Activated T-helper 1 cell treated with anti-CD3 and anti-CD28 coated beads, Interleukin-12 subunit alpha, Interleukin-12 subunit beta, Interleukin-2, Interleukin-4 antibody, amounts not matched to agents 30 ng/mL and 10 ng/mL and 1 ng/mL, durations not matched to agents 14 hours and 24 hours and 36 hours (primary cell): ENCODE measurements around the gene DYNC1I1. TPM values are rescaled to one million over a fixed set of nuclear protein-coding genes. Genes with fewer than 3 reads are reported as not detected.

Experiments used
- DNase-seq: peaks from one replicate; pipeline ENCODE4 v3.0.0; 2021; ENCODE audit warnings: low spot score
- H3K27ac Mint-ChIP-seq: one replicate; pipeline ENCODE4 v1.8.0; 2021; ENCODE audit warnings: mild to moderate bottlenecking, mixed read lengths
- H3K27me3 Mint-ChIP-seq: one replicate; pipeline ENCODE4 v1.8.0; 2022; ENCODE audit warnings: mild to moderate bottlenecking, moderate library complexity, mixed read lengths; ENCODE audit not compliant: insufficient read depth
- H3K36me3 Mint-ChIP-seq: one replicate; pipeline ENCODE4 v1.8.0; 2021; ENCODE audit warnings: low read depth, mixed read lengths
- H3K4me1 Mint-ChIP-seq: one replicate; pipeline ENCODE4 v1.8.0; 2021; ENCODE audit warnings: low read depth, mixed read lengths
- H3K4me3 Mint-ChIP-seq: one replicate; pipeline ENCODE4 v1.8.0; 2021; ENCODE audit warnings: mild to moderate bottlenecking, moderate library complexity, mixed read lengths
- H3K9me3 Mint-ChIP-seq: one replicate; pipeline ENCODE4 v1.8.0; 2021; ENCODE audit warnings: mixed read lengths
- intact Hi-C: fragments of 100-400 bp; cut with micrococcal nuclease; formaldehyde crosslinking; loops from one replicate; pipeline ENCODE4 v1.15.1; 2024
- total RNA-seq: library from RNA; stranded (reverse); gene quantifications from 2 replicates; pipeline ENCODE4 v1.2.3, GENCODE V29; 2022

DYNC1I1 gene
- total RNA-seq, 1 donor from 2014 or later: not detected

DNA sequence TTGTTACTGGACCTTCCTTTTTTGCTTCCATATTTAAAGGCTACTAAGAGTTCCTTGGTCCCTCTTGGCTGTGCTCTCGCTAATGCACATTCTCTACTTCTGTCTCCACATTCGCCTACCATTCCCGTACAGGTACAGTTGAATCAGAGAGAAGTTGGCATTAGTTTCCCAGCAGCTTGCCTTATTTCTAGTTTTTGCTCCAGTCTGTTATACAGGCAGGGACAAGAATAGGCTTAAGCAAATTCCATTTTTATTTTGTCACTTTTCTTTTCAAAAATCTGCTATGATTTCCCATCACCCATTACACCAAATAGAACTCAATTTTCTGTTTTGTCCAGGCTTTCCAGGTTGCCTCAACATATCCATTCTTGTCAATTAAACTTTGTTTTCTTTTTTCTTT is 29.9 kb downstream of the DYNC1I1 start:
- no peak for DNase-seq
- Mint-ChIP-seq H3K4me1 (no peaks in the 10 kb centered on the region), H3K9me3 (no peaks in the 10 kb centered on the region), H3K36me3 (no peaks in the 10 kb centered on the region), H3K4me3 (no peak overlapping the region), H3K27ac (no peak overlapping the region), H3K27me3 (peaks cover 2% of the 10 kb centered on the region)
- intact Hi-C loops: no loop called here

DNA sequence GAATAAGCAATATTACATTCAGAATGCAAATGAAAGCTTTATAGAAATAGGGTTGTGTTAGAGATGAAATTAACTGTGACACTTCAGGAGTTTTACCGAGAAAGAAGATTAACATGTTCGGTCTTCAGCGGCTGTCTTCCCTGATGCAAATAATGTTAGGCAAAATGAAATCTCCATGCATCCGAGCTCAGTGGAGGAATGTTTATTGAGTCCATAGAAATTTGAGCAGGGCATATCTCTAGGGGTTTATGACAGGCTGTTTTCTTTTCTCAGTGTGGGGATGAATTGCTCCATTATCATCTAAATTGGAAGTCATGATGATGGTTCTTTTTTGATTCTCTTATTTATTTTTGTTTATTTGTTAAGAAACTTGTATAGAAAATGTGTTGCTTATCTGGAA is 31.7 kb downstream of the DYNC1I1 start:
- H3K4me1 Mint-ChIP-seq: no peaks in the 10 kb centered on the region
- H3K4me3 Mint-ChIP-seq: no peak overlapping the region
- intact Hi-C loops: no loop called here

DNA sequence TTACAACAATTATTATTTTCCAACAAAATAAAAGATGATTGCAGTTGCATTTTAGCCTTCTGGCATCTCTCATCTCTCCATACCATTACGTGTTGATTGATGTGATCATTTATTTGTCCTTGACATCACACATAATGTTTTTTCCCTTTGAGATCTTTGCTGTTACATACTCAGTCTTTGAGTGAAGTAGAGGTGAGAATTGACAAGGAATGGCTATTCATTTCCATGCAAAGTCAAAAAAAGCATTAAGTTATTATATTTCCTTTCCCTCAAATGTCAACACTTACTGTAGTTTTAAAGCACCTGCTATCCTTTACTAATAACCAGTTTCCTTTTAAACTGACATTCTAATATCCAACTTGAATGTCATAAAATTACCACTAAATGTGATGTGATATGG is 33.6 kb downstream of the DYNC1I1 start:
- H3K36me3 Mint-ChIP-seq: no peaks in the 10 kb centered on the region
- H3K4me1 Mint-ChIP-seq: no peaks in the 10 kb centered on the region
- H3K4me3 Mint-ChIP-seq: no peak overlapping the region
- no peak for DNase-seq
- intact Hi-C loops: no loop called here
- H3K27me3 Mint-ChIP-seq: peaks cover 4% of the 10 kb centered on the region
- H3K27ac Mint-ChIP-seq: no peak overlapping the region
- H3K9me3 Mint-ChIP-seq: no peaks in the 10 kb centered on the region

More for the DNA sequence above, 31.7 kb downstream of the DYNC1I1 start:
- Mint-ChIP-seq H3K27ac (no peak overlapping the region), H3K9me3 (no peaks in the 10 kb centered on the region), H3K27me3 (peaks cover 4% of the 10 kb centered on the region), H3K36me3 (no peaks in the 10 kb centered on the region)
- DNase-seq: no peak

DNA sequence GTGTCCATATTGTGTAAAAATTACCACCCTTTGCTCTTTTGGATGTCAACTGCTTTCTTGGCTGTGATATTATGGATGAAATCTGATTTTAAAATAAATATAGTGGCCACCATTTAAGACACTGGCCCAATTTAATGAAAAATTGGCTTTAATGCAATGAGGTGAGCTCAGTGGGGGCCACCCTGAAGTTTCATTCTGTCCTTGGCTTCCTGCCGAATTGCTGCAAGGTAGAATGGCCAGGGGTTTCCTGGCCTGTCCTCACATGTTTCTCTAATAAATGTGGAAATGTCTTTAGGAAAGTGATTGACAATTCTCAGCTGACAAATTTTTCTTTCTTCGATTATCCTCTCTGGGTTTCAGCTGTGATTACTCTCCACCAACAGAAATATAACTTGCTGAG is 36.0 kb downstream of the DYNC1I1 start:
- Mint-ChIP-seq H3K4me3 (no peak overlapping the region), H3K27me3 (peaks cover 4% of the 10 kb centered on the region), H3K9me3 (no peaks in the 10 kb centered on the region), H3K27ac (no peak overlapping the region), H3K36me3 (no peaks in the 10 kb centered on the region), H3K4me1 (no peaks in the 10 kb centered on the region)
- no peak for DNase-seq
- intact Hi-C loops: no loop called here

DNA sequence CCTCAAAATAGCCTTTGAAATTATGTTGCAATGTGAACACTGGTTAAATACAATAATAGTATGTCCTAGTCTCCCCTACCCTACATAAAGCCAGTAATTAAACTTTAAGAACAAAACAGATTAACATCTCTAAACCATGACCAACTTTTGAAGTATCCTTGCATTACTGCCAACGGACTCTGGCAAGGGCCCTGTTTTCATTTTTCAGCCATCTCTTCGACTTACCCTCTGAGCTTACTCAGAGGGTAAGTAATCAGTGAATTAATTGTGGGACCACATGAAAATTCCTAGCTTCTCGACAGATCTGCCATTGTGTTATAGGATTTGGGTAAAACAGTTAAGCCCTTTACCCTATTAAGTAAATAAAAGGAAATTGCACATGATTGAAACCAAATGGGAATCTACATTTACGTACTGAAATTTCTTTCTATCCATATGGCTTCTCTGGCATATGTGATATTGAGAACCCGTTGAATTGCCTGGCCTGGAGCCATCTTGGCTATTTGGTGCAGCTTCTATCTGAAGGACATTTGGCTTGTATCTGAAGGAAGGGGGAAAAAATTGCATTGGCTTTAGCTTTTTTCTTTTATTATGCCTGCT is 39.6 kb downstream of the DYNC1I1 start:
- peaks cover 2% of the 10 kb centered on the region for H3K27me3 Mint-ChIP-seq
- no peak overlapping the region for H3K27ac Mint-ChIP-seq
- H3K9me3 Mint-ChIP-seq: no peaks in the 10 kb centered on the region
- H3K4me1 Mint-ChIP-seq: no peaks in the 10 kb centered on the region
- H3K4me3 Mint-ChIP-seq: no peak overlapping the region
- intact Hi-C loops: no loop called here
- no peaks in the 10 kb centered on the region for H3K36me3 Mint-ChIP-seq
- DNase-seq: no peak

DNA sequence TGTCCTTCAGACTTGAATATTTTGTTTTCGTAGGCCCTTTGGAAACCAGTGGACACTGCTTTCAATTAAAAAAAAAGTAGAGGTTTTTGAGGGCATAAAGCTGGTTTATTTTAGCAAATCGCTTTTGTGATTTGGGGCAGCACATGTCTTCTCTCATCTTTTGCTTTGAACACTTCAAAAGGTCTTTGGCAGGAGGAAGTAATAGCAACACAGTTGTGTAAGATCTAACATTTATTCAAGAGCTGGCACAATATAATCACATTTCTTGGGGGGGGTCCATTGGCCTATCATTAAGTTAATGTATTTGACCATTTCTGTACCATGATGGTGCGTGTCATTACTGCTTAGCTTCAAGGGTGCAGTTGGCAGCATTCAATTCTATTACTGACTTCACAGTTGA is 42.4 kb downstream of the DYNC1I1 start:
- no peaks in the 10 kb centered on the region for H3K4me1 Mint-ChIP-seq
- no peaks in the 10 kb centered on the region for H3K9me3 Mint-ChIP-seq
- no peak overlapping the region for H3K27ac Mint-ChIP-seq
- H3K4me3 Mint-ChIP-seq: no peak overlapping the region
- no peaks in the 10 kb centered on the region for H3K36me3 Mint-ChIP-seq
- intact Hi-C loops: no loop called here
- H3K27me3 Mint-ChIP-seq: no peaks in the 10 kb centered on the region
- no peak for DNase-seq

GRCh38 chr7:95817866-95818640 is 45.7 kb downstream of the DYNC1I1 start:
- Mint-ChIP-seq H3K4me1 (no peaks in the 10 kb centered on the region), H3K36me3 (no peaks in the 10 kb centered on the region), H3K27ac (no peak overlapping the region), H3K4me3 (no peak overlapping the region), H3K9me3 (no peaks in the 10 kb centered on the region), H3K27me3 (no peaks in the 10 kb centered on the region)
- DNase-seq: no peak
- intact Hi-C loops: no loop called here

- Mint-ChIP-seq H3K4me1 (no peaks in the 10 kb centered on the region), H3K4me3 (no peak overlapping the region), H3K27ac (no peak overlapping the region), H3K9me3 (no peaks in the 10 kb centered on the region), H3K27me3 (no peaks in the 10 kb centered on the region), H3K36me3 (no peaks in the 10 kb centered on the region)
- DNase-seq: no peak
- intact Hi-C loops: no loop called here
These were observed 48.4 kb downstream of the DYNC1I1 start for GRCh38 chr7:95820778-95821177.

GRCh38 chr7:95822717-95823116 is 50.4 kb downstream of the DYNC1I1 start:
- Mint-ChIP-seq H3K9me3 (no peaks in the 10 kb centered on the region), H3K27ac (no peak overlapping the region), H3K4me1 (no peaks in the 10 kb centered on the region), H3K27me3 (no peaks in the 10 kb centered on the region), H3K36me3 (no peaks in the 10 kb centered on the region), H3K4me3 (no peak overlapping the region)
- no peak for DNase-seq
- intact Hi-C loops: loop anchor here (1.0 kb wide), 1 partner anchor 40 kb away; no protein-coding TSS in a partner anchor

- Mint-ChIP-seq H3K36me3 (no peaks in the 10 kb centered on the region), H3K9me3 (no peaks in the 10 kb centered on the region), H3K4me1 (no peaks in the 10 kb centered on the region), H3K27ac (no peak overlapping the region), H3K27me3 (no peaks in the 10 kb centered on the region), H3K4me3 (no peak overlapping the region)
- intact Hi-C loops: no loop called here
- no peak for DNase-seq
These were observed 52.3 kb downstream of the DYNC1I1 start for GRCh38 chr7:95824616-95825015.

- Mint-ChIP-seq H3K27ac (no peak overlapping the region), H3K4me3 (no peak overlapping the region)
These were observed 56.8 kb downstream of the DYNC1I1 start for GRCh38 chr7:95828824-95829790.

DNA sequence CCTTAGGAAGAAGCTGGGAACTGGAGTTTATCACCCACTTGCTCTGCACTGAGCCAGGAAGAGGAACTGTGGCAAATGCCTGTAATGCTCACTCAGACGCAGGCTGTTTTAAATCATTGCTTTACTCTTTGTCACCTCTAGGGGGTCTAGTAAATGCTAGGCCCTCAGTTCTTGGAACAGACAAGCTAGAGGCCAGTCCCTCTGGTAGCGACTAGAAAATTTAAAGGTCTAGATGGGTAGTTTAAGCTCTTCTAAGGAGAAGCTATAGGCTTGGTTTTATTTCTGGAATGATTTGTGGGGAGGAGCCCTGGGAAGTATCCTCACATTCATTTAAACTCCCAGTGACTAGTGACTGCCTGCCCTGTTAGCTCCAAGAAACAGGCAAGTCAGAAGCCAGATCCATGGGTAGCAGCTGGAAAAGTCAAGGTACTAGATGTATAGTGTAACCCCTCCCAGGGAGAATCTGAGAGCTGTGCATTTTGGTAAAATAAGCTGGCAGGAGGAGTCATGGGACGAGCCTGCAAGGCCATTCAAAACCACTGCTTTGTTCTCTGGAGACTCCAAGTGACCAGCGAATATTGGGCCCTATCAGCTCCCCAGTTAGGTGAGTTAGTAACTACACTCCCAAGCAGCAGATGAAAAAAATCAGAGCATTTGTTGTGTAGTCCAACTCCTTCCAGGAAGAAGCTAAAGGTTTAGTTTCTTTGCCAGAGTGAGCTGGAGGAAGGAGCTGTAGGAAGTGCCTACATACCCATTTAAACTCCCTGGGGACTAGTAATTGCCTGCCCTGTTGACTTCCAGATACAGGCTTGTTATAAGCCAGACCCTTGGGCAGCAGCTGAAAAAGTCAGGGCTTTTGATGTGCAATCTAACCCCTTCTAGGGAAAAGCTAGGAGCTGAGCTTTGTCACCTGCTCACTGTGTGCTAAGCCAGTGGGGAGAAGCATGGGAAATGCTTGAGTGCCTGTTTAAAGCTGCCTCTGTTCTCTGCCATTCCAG is 68.9 kb downstream of the DYNC1I1 start:
- no peaks in the 10 kb centered on the region for H3K36me3 Mint-ChIP-seq
- H3K4me1 Mint-ChIP-seq: no peaks in the 10 kb centered on the region
- H3K4me3 Mint-ChIP-seq: no peak overlapping the region
- intact Hi-C loops: no loop called here
- H3K9me3 Mint-ChIP-seq: peaks cover 3% of the 10 kb centered on the region
- no peak overlapping the region for H3K27ac Mint-ChIP-seq
- DNase-seq: no peak
- H3K27me3 Mint-ChIP-seq: no peaks in the 10 kb centered on the region

More at GRCh38 chr7:95828824-95829790, 56.8 kb downstream of the DYNC1I1 start:
- Mint-ChIP-seq H3K4me1 (no peaks in the 10 kb centered on the region), H3K27me3 (no peaks in the 10 kb centered on the region), H3K36me3 (no peaks in the 10 kb centered on the region), H3K9me3 (no peaks in the 10 kb centered on the region)
- intact Hi-C loops: no loop called here
- DNase-seq: no peak
